Femur (tissue), 1 donor: Measurements from ENCODE around the gene CAMK2D.
"Not testable (repeated sequence)": the region's sequence is repeated elsewhere in the genome, so short reads cannot be mapped to it uniquely, and the experiment has no call there.

Experiments used
- DNase-seq: peaks from one replicate; pipeline ENCODE4 v3.0.0-alpha.2; 2017

The CAMK2D gene

GRCh38 chr4:113727802-113728201 is 33.7 kb downstream of the CAMK2D start:
- no peak for DNase-seq

GRCh38 chr4:113725963-113726362 is 35.6 kb downstream of the CAMK2D start:
- DNase-seq: no peak

GRCh38 chr4:113718252-113718651 is 43.3 kb downstream of the CAMK2D start:
- no peak for DNase-seq

- no peak for DNase-seq
These were observed 49.5 kb downstream of the CAMK2D start for GRCh38 chr4:113711883-113712662.

- no peak for DNase-seq
These were observed 53.3 kb downstream of the CAMK2D start for GRCh38 chr4:113708250-113708649.

- DNase-seq: no peak
These were observed 54.5 kb downstream of the CAMK2D start for GRCh38 chr4:113707048-113707447.

- DNase-seq: not testable (repeated sequence)
These were observed 56.4 kb downstream of the CAMK2D start for GRCh38 chr4:113705097-113705496.

- DNase-seq: not testable (repeated sequence)
These were observed 58.9 kb downstream of the CAMK2D start for GRCh38 chr4:113702596-113702995.

GRCh38 chr4:113701169-113701568 is 60.4 kb downstream of the CAMK2D start:
- DNase-seq: no peak

- no peak for DNase-seq
These were observed 60.9 kb downstream of the CAMK2D start for GRCh38 chr4:113700602-113701150.

- no peak for DNase-seq
These were observed 61.8 kb downstream of the CAMK2D start for GRCh38 chr4:113699772-113700171.

GRCh38 chr4:113697429-113697828 is 64.1 kb downstream of the CAMK2D start:
- no peak for DNase-seq

- no peak for DNase-seq
These were observed 66.0 kb downstream of the CAMK2D start for GRCh38 chr4:113695328-113696169.

- no peak for DNase-seq
These were observed 67.5 kb downstream of the CAMK2D start for GRCh38 chr4:113694008-113694407.

- no peak for DNase-seq
These were observed 68.6 kb downstream of the CAMK2D start for GRCh38 chr4:113692809-113693411.

GRCh38 chr4:113691676-113692075 is 69.9 kb downstream of the CAMK2D start:
- DNase-seq: no peak

GRCh38 chr4:113689394-113689793 is 72.1 kb downstream of the CAMK2D start:
- no peak for DNase-seq

GRCh38 chr4:113687067-113687718 is 74.3 kb downstream of the CAMK2D start:
- DNase-seq: no peak

GRCh38 chr4:113685157-113685556 is 76.4 kb downstream of the CAMK2D start:
- not testable (repeated sequence) for DNase-seq

GRCh38 chr4:113684534-113685091 is 76.9 kb downstream of the CAMK2D start:
- peak; percentile 70 for DNase-seq

- no peak for DNase-seq
These were observed 78.6 kb downstream of the CAMK2D start for GRCh38 chr4:113682730-113683537.
